ENCODE results near the gene HTR1A. TPM values are rescaled to one million over a fixed set of nuclear protein-coding genes. Genes with fewer than 3 reads are reported as not detected.

The HTR1A gene
- total RNA-seq, 1 experiment from 2014 or later = not detected

GRCh38 chr5:63981864-63982263, 19.6 kb upstream of the HTR1A start:
- BruUV-seq (replicated peaks) = no TSS peak
- intact Hi-C loops (cut with micrococcal nuclease; ENCODE audit: unreplicated experiment) = no loop called here
- H3K4me3 ChIP-seq (ENCODE audit: low read depth in 2 of 2, low read length in 2 of 2) = no peak overlapping the region
- ChIA-PET CTCF (no interaction called here), POLR2A (no interaction called here)
- no peak overlapping the region for H3K27ac ChIP-seq (ENCODE audit: low read length)
- DNase-seq (ENCODE audit: low read depth, low spot score) (no peak), ATAC-seq (no peak)
- no peaks in the 10 kb centered on the region for H3K4me1 ChIP-seq (ENCODE audit: control insufficient read depth, insufficient read depth, low read length)
- no peaks in the 10 kb centered on the region for H3K36me3 ChIP-seq (ENCODE audit: control insufficient read depth, insufficient read depth, low read length)
- 0 out of 2 replicates have a peak, but pooled peaks cover 7% of the 10 kb centered on the region for H3K9me3 ChIP-seq (ENCODE audit: control insufficient read depth, insufficient read depth, low read depth, low read length)
- TF ChIP-seq POLR2AphosphoS5 (IDR thresholded peaks at IDR 0.05; ENCODE audit: low read depth, low read length) (no peak), SIN3A (IDR thresholded peaks at IDR 0.05; ENCODE audit: borderline replicate concordance, insufficient read depth, low read depth, low read length) (no peak), TCF7L2 (IDR thresholded peaks at IDR 0.05; ENCODE audit: low read depth, low read length) (no peak), REST (IDR thresholded peaks at IDR 0.05; ENCODE audit: insufficient read depth in 1 of 2, low read depth in 2 of 2, low read length in 1 of 2) (no peak), CTCF (IDR thresholded peaks at IDR 0.05) (no peak)
- in situ Hi-C loops (cut with HindIII; ENCODE audit: low pct_unique_long_range_greater_than_20kb, low sequenced_read_pairs) = no loop called here
- no peaks in the 10 kb centered on the region for H3K27me3 ChIP-seq (ENCODE audit: control insufficient read depth, insufficient read depth, low read length)

GRCh38 chr5:63963926-63964325, 1.7 kb upstream of the HTR1A start:
- ATAC-seq (no peak), DNase-seq (ENCODE audit: low read depth, low spot score) (no peak)
- H3K9me3 ChIP-seq (ENCODE audit: control insufficient read depth, insufficient read depth, low read depth, low read length) = no peaks in the 10 kb centered on the region
- in situ Hi-C loops (cut with HindIII; ENCODE audit: low pct_unique_long_range_greater_than_20kb, low sequenced_read_pairs) = no loop called here
- TF ChIP-seq SIN3A (IDR thresholded peaks at IDR 0.05; ENCODE audit: borderline replicate concordance, insufficient read depth, low read depth, low read length) (no peak), CTCF (IDR thresholded peaks at IDR 0.05) (no peak), REST (IDR thresholded peaks at IDR 0.05; ENCODE audit: insufficient read depth in 1 of 2, low read depth in 2 of 2, low read length in 1 of 2) (no peak), TCF7L2 (IDR thresholded peaks at IDR 0.05; ENCODE audit: low read depth, low read length) (no peak), POLR2AphosphoS5 (IDR thresholded peaks at IDR 0.05; ENCODE audit: low read depth, low read length) (no peak)
- no TSS peak for BruUV-seq (replicated peaks)
- no peaks in the 10 kb centered on the region for H3K27me3 ChIP-seq (ENCODE audit: control insufficient read depth, insufficient read depth, low read length)
- CTCF ChIA-PET = interaction anchor here (0.7 to 1.1 kb wide), 2 partner anchors 563 to 649 kb away, joined by 3 to 7 read pairs; no protein-coding TSS in a partner anchor
- intact Hi-C loops (cut with micrococcal nuclease; ENCODE audit: unreplicated experiment) = loop anchor here (1.0 kb wide), 1 partner anchor 563 kb away; no protein-coding TSS in a partner anchor
- H3K4me1 ChIP-seq (ENCODE audit: control insufficient read depth, insufficient read depth, low read length) = no peaks in the 10 kb centered on the region
- H3K36me3 ChIP-seq (ENCODE audit: control insufficient read depth, insufficient read depth, low read length) = no peaks in the 10 kb centered on the region
- H3K27ac ChIP-seq (ENCODE audit: low read length) = no peak overlapping the region
- POLR2A ChIA-PET = no interaction called here
- H3K4me3 ChIP-seq (ENCODE audit: low read depth in 2 of 2, low read length in 2 of 2) = no peak overlapping the region

Measured in Panc1 (cell line).